Thymus (tissue), 11 donors: ENCODE measurements around the gene WDR5. TPM values are rescaled to one million over a fixed set of nuclear protein-coding genes. Genes with fewer than 3 reads are reported as not detected.

Experiments
- DNase-seq, 9 donors: peaks; one replicate each; pipeline ENCODE4 v3.0.0-alpha.2; 2013; ENCODE audit warnings: low spot score in 9 of 9, low read depth in 6 of 9, missing footprints in 1 of 9
- H3K27ac ChIP-seq, 2 donors: one replicate each; pipeline ENCODE4 v1.5.1; 2013; ENCODE audit warnings: control low read depth in 1 of 2, low read depth in 1 of 2, low read length in 1 of 2, mild to moderate bottlenecking in 1 of 2, moderate library complexity in 1 of 2
- H3K27me3 ChIP-seq, 2 donors: one replicate each; pipeline ENCODE4 v1.5.1; 2013; ENCODE audit warnings: low read length in 1 of 2; ENCODE audit not compliant: control insufficient read depth in 2 of 2, insufficient read depth in 1 of 2
- H3K36me3 ChIP-seq, 2 donors: one replicate each; pipeline ENCODE4 v1.5.1; 2013; ENCODE audit warnings: low read length in 1 of 2, mild to moderate bottlenecking in 1 of 2, moderate library complexity in 1 of 2; ENCODE audit not compliant: control insufficient read depth in 2 of 2, insufficient read depth in 2 of 2
- H3K4me1 ChIP-seq, 2 donors: one replicate each; pipeline ENCODE4 v1.5.1; 2013; ENCODE audit warnings: low read length in 2 of 2; ENCODE audit not compliant: control insufficient read depth in 2 of 2, insufficient read depth in 2 of 2
- H3K4me3 ChIP-seq, 2 donors: one replicate each; pipeline ENCODE4 v1.5.1; 2013; ENCODE audit warnings: low read length in 2 of 2, control low read depth in 1 of 2, mild to moderate bottlenecking in 1 of 2
- H3K9me3 ChIP-seq, 2 donors: one replicate each; pipeline ENCODE4 v1.5.1; 2013; ENCODE audit warnings: low read length in 1 of 2, mild to moderate bottlenecking in 1 of 2; ENCODE audit not compliant: control insufficient read depth in 2 of 2, insufficient read depth in 1 of 2
- whole genome bisulfite sequencing: extraction: QIAGEN DNeasy Blood & Tissue Kit; methylation state at CpG from one replicate; pipeline ENCODE4 v1.1.7; 2013; 5-methylcytosine and 5-hydroxymethylcytosine counted together
- polyA plus RNA-seq: library from polyadenylated mRNA; stranded (reverse); fragments of 200-250 nt; gene quantifications from one replicate; pipeline ENCODE4 v1.2.3, GENCODE V29; 2013
- total RNA-seq: library from RNA; stranded (reverse); fragments of 120-200 nt; gene quantifications from one replicate; pipeline ENCODE4 v1.2.4, GENCODE V29; 2013
- donor health status: healthy.

The WDR5 gene
- total and polyA plus RNA-seq, 2 donors, result 18.6 to 25.9 TPM

DNA sequence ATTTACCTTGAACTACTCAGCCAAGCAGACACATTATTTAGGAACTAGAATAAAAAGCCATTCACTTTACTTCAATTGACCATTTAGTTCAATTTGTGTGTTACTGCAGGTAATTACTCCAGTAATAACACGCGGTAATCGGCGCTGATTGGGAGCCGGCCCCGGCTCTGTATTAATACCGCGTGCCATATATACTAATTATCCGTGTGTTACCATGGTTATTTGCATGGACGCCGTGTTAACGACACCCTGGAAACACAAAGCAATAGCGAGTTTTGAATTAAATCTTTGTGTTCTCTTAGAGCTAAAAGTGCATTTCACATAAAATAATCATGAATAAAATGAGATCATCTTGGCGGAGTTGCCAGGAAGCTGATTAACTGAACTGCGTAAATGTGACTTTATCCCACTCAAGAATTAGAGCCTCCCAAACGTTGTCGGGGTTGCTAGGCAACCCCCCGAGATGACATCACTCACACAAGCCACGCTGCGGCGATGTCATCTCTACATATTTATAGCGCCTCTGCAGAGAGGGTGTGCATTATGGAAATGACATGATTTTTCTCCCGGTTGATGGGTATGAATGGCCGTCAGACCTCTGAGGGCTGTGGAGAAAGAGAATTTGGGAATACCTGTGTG lies 69.9 kb downstream of the WDR5 start:
- no peak for DNase-seq
- WGBS, result 94% methylated on average over 24 of the region's 24 CpGs
- no peak overlapping the region for H3K27ac ChIP-seq

DNA sequence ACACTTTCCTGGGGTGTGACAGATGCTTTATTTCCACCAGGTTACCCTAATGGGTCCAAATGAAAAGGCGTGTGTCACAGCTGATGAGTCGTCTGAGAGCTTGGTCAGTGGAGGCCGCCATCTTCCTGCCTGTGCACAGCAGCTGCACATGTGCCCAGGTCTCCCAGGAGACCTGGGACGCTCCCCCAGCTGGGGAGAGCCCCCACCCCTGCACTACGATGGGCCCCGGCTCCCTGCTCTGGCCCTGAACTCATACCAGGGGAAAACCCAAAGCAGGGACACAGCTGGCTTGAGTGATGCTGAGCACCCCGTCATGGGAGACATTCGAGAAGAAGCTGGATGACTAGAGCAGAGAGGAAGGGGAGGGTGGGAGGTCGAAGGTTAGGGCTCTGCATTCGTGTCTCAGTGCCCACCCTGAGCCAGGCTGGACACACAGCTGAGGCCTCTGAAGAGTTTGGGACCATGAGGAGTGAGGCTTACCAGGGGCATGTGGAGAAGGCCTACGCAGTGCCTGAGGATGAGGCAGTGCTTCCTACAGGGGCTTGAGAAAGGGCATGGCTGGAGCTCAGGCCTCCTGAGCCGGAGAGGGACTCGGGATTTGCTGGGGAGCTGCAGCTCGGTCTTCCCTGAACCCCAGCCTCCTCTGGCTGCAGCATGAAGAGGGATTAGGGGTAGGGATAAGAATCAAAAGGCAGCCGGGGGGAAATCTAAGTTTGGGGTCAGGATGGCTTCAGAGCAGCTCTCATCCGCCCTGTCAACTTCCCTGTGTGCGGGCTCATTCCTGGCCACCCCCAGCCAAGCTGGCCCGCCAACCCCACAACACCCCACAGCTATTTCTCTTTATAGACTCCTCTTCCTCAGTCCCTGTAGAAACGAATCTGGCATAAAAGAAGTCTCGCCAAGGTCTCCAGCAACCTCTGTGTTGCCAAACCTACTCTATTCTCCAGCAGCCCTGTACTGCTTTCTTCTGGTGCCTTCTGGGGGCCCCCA lies 70.7 kb downstream of the WDR5 start:
- Histone ChIP-seq H3K4me1 (peaks cover 10 to 14% of the 10 kb centered on the region in 2 donors), H3K9me3 (no peaks in the 10 kb centered on the region), H3K4me3 (no peak overlapping the region), H3K27me3 (no peaks in the 10 kb centered on the region), H3K36me3 (no peaks in the 10 kb centered on the region), H3K27ac (no peak overlapping the region)
- WGBS, result 94% methylated on average over 20 of the region's 20 CpGs
- DNase-seq, result no peak

More for the DNA sequence above, 69.9 kb downstream of the WDR5 start:
- no peak overlapping the region for H3K4me3 ChIP-seq
- H3K27me3 ChIP-seq, result no peaks in the 10 kb centered on the region
- H3K36me3 ChIP-seq, result no peaks in the 10 kb centered on the region
- H3K9me3 ChIP-seq, result no peaks in the 10 kb centered on the region
- H3K4me1 ChIP-seq, result peaks cover 10 to 14% of the 10 kb centered on the region in 2 donors

DNA sequence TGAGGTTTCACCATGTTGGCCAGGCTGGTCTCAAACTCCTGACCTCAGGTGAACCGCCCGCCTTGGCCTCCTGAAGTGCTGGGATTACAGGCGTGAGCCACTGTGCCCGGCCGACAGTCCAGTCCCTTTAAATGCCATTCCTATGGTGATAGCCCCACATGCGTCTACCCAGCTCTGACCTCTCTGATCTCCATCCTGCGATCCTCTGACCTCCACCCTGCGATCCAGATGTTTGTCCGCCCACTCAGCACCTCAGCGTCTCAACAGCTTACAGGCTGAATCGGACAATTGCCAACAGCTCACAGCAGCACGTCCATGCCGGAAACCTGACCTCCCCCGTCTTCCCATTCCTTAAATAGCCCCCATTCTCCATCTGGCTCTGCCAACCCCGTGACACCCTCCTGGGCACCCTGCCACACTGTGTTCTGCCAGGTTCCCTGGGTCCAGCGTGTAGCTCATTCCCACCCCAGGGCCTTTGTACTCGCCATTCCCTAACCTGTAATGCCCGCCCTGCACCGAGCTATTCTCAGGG lies 72.5 kb downstream of the WDR5 start:
- H3K4me3 ChIP-seq, result no peak overlapping the region
- peaks cover 10 to 14% of the 10 kb centered on the region in 2 donors for H3K4me1 ChIP-seq
- H3K27ac ChIP-seq, result no peak overlapping the region
- peaks cover 3 to 10% of the 10 kb centered on the region in 2 donors for H3K9me3 ChIP-seq
- H3K27me3 ChIP-seq, result no peaks in the 10 kb centered on the region
- no peaks in the 10 kb centered on the region for H3K36me3 ChIP-seq
- 94% methylated on average over 19 of the region's 19 CpGs for WGBS
- DNase-seq, result no peak

DNA sequence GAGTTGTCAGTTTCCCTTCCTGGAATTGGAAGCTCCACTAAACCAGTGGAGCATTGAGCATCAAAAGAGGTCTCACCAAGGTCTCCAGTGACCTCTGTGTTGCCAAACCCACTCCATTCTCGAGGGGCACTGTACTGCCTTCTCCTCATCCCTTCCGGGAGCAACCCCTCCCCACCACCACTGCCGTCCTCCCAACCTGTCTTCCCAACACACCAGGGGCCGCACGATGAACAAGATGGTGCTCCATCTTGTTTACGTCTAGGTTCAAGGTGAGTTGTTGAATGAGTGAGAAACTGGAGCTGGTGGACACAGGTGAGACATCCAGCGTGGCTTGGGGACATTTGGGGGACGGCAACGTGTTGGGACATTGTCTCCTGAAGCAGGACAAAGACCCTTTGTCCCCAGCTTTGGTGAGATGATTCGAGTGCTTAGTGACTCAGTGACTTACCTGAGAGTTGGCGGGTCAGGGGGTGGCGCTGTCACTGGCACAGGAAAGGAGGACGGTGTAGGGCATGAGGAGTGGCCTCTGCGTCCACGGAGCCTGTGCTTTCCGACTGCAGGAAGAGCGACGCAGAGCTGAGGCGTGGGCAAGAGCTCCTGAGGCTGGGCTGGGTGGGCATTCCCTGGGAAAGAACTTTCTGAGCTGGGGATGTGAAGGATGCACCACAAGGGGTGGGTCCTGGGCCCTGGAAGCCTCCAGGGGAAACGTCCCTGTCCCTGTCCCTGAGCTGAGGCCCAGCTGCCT lies 73.3 kb downstream of the WDR5 start:
- DNase-seq, result no peak
- Histone ChIP-seq H3K4me3 (no peak overlapping the region), H3K27ac (no peak overlapping the region), H3K4me1 (peaks cover 10% of the 10 kb centered on the region in 2 donors), H3K36me3 (no peaks in the 10 kb centered on the region), H3K9me3 (peaks cover 3 to 13% of the 10 kb centered on the region in 2 donors), H3K27me3 (no peaks in the 10 kb centered on the region)
- 95% methylated on average over 20 of the region's 20 CpGs for WGBS

Other genes with a start within 250 kb of the WDR5 start
- gene VAV2, start 143.8 kb upstream of the WDR5 start, total RNA-seq, result 5.4 TPM
- 9.8 TPM for gene VAV2, start 143.8 kb upstream of the WDR5 start, polyA plus RNA-seq
- 9.9 TPM for gene BRD3OS, start 110.6 kb upstream of the WDR5 start, total RNA-seq
- gene BRD3OS, start 110.6 kb upstream of the WDR5 start, polyA plus RNA-seq, result 12.4 TPM
- gene BRD3, start 68.1 kb upstream of the WDR5 start, total RNA-seq, result 6.4 TPM
- 14.5 TPM for gene BRD3, start 68.1 kb upstream of the WDR5 start, polyA plus RNA-seq
- gene RNU6ATAC, start 28.5 kb downstream of the WDR5 start, total RNA-seq, result 127 TPM
- not detected for gene RNU6ATAC, start 28.5 kb downstream of the WDR5 start, polyA plus RNA-seq
- gene RXRA, start 190.4 kb downstream of the WDR5 start, total RNA-seq, result 7.0 TPM
- gene RXRA, start 190.4 kb downstream of the WDR5 start, polyA plus RNA-seq, result 20.4 TPM